Activated CD4-positive, alpha-beta T cell treated with anti-CD3 and anti-CD28 coated beads, Interleukin-2, amount 50 U/mL, for 1 hour (primary cell): ENCODE data around the gene METTL22.

Experiments used
- DNase-seq: peaks from one replicate; pipeline ENCODE4 v3.0.0-alpha.2; 2020

METTL22 gene

DNA sequence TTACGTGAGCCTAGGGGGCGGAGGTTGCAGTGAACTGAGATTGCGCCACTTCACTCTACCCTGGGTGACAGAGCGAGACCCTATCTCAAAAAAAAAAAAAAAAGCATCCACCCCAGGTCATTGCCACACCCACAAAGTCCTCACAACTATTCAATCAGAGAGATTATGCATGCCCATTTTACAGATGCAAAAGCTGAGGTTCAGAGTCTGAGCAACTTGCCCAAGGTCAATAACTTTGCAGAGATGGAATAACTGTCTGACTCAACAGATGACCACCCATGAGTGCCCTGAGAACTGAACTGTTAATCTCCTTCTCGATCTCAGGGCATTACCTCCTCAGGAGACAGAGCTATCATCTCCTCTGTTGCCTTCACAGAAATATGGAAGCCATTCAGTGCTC, 25.7 kb upstream of the METTL22 start:
- DNase-seq = no peak

DNA sequence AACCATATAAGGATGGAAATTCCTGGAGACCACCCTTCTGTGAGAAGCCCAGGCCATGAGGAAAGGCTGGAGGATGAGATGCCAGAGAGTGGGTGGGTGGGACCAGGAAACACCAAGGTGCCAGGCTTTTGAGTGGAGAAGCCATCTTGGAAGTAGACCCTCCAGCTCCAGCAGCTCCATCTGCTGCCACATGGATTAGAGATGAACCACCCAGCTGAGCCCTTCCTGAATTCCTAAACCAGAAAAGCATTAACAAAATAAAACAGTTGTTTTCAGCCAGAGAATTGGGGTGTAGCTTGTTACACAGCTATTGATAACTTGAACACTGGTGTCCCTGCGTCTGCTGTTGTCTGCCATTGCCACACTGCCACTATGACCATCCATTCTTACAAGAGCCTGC, 24.9 kb upstream of the METTL22 start:
- no peak for DNase-seq

DNA sequence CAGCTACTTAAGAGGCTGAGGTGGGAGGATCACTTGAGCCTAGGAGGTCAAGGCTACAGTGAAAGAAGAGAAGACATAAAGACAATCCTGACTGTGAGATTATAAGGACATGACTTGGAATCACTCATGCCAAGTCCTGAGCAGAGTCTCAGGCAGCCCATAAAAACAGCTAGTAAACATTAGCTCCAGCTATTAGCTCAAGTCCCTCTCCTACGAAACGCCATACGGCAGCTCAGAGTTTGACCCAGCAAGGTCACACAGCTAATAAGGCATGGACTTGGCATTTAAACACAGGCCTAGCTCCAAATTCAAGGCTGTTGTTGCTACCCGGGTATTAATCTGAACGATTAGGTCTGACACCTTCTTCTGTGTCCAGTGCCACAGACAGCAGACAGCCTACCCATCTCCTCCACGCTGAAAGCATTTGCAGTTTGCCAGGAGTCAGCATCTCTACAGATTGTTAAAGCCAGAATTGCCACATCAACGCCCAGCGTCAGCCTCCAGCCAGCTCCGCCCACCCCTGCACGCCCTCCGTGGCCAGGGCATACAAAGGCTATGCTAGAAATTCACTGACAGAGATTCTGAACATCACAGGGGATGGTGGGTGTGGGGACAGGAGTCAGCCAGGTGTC, 21.2 kb upstream of the METTL22 start:
- DNase-seq = no peak

DNA sequence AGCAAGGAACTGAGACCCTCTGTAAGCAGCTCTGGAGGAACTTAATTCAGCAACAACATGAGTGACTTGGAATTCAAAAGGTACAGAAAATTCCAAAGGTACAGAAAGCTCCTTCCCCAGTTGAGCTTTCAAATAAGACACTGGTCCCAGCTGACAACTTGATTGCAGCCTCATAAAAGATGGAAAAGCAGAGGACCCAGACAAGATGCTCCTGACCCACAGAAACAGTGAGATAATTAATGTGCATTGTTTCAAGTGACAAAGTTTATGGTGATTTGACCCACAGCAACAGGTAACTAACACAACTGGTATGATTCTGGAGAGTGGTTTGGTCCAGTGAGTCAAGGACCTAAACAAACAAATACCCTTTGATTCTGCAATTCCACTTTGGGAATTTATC, 15.9 kb upstream of the METTL22 start:
- no peak for DNase-seq

DNA sequence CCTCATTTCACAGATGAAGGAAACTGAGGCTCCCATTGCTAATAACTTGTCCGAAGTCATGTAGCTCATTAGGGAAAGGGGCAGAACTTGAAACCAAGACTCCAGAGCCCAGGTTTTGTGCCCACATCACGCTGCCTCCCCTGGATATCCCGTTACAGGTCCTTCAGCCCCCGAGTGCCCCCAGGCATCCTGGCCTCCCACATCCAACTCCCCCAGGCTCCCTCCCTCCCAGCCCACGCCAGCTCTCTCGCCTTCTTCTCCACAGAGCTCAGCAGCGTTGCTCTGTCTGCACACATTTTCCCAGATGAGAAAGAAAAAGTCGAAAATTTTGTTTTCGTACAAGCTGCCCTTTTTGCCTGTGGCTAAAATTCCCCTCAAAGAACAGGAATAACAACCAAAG, 14.3 kb upstream of the METTL22 start:
- DNase-seq = no peak

DNA sequence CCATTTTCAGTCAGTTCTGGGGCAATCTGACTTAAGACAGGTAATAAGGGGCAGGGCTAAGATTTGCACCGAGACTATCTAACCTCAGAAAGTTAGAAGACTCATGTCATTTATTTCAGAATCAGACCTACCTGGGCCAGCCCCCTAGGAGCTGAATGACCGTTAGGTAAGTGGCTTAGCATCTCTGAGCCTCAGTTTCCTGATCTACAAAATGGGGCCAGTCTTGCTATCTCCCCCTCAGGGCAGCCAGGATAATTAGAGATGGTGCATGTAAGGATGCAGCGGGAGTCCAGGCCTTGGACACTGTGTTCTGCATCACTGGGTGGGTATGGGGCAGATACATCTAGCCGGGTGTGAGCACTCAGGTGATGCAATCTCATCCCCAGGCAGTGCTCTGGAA, 10.4 kb upstream of the METTL22 start:
- no peak for DNase-seq

DNA sequence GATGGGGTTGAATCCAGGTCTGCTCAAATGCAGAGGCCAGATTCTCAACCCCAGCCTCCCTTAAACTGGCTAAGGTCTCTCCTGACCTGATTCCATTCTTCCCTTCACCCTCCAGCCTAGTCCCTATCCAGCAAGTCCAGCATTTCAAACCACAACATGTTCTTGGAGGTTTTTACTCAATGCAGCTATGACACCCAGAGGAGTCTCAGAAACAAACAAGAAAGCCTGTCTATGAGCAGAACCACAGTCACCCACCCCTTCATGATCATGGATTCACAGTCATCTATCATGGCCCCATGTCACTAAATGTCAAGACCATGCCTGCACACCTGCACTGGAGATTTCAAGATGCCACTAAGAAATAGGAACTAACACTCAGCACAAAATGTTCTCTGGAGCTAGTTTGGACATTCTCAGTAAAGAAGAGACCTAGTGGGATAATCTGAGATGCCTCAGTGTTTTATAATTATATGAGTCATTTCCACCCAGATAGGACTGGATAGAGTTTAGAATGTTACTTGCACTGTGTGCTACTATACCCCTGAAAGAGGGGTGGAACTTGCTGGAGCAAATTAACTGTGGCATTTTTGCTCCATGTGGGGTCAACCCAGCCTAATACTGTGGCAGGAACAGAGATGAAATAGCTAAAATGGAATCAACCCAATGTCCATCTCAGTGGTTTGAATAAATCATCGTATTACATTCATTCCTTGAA, 9.5 kb upstream of the METTL22 start:
- DNase-seq = no peak

DNA sequence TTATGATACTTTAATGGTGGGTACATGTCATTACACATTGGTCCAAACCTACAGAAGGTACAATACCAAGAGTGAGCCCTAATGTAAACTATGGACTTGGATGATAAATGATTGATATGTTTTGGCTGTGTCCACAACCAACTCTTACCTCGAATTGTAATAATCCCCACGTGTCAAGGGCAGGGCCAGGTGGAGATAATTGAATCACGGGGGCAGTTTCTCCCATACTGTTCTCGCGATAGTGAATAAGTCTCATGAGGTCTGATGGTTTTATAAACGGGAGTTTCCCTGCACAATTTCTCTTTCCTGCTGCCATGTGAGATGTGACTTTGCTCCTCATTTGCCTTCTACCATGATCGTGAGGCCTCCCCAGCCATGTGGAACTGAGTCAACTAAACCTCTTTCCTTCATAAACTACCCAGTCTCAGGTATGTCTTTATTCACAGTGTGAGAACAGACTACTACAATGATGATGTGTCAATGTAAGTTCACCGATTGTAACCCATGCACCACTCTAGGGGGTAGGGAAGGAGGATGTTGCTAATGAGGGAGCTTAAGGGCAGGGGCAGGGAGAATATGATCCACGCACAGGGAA, 7.0 kb upstream of the METTL22 start:
- DNase-seq = no peak

DNA sequence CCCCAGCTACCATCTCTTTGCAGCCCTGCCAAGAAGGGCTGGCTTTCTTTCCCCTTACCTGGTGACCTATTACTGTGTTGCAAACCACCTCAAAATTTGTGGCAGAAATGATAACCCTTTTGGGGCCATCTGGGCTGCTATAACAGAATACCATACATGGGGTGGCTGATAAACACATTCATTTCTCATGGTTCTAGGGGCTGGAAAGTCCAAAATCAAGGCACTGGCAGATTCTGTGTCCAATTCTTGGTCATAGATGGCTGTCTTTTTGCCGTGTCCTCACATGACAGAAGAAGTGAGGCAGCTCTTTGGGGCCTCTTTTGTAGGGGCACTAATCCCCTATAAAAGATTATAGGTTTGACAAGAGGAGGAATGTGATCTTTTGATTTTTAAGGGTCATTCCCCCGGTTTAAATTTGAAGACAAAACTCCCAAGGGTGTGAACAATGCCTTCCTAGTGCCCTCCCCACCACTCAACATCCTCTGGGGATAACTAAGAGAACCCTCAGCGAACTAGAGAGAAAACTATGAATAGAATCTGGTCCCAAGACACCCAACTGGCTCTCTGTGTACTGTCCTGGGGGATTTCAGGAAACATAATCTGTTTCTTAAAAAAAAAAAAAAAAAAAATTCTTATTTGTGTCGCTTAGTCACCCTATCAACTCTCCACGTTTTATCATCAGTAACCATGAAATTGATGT, 1.7 kb upstream of the METTL22 start:
- DNase-seq = no peak

DNA sequence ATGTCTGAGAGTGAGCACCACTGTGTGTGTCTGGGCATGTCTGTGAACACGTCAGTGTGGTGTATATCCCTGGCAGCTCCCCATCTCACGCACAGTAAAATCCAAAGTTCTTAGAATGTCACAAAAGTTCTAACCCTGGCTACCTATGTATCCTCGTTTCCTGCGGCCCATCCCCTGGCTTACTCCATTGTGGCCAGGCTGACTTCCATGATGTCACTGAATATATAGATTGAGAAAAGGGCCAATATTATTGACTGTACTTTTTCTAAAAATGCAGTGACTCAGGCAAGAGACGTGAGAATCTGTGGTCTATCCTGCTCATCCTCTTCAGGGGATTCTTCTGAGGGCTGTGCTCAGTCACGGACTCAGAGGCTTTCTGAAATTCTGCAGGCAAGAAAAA, 963 bp upstream of the METTL22 start:
- no peak for DNase-seq

DNA sequence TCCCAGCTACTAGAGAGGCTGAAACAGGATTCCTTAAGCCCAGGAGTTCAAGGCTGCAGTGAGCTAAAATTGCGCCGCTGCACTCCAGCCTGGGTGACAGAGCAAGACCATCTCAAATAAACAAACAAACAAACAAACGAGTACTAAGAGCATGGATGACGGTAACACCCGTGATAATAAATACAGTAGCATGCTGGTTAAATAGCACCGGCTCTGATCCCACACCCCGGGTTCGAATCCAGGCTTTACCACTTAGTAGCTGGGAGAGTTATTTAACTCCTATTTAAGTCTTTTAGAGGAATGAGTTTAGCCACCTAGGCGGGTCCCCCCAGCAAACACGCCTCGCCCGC, 301 bp upstream of the METTL22 start:
- DNase-seq = no peak

DNA sequence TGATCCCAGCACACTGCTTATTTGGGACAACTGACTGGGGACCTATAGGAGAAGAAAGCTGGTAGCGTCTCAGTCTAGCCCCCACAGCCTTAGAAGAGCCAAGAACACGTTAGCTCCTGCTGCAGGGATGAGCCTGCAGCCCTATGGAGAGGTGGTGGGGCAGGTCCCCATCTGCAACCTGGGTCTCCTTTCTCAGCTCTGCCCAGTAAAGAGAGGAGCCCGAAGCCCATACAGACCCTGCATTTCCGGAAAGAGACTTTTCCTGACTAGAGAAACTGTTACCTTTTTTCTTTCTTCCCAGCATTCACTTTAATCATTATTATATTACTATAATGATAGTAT, 788 bp downstream of the METTL22 start:
- DNase-seq = no peak

DNA sequence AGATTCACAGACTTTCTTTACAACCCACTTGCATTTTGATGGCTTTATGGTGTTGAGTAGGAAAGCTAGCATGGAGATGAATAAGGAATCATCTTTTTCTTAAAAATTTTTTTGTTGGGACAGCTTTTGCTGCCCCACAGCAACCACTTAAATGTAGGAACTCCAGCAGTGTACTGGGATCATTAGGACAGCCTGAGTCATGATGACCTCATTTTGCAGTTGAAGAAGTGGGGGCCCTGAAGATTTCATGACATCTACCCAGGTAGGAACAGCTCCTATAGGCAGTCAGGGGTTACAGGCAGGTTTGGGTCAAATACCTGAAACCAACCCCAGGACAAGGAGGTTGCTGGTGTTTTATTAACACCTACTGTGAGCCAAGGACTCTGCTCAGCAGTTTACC, 2.1 kb downstream of the METTL22 start:
- no peak for DNase-seq

DNA sequence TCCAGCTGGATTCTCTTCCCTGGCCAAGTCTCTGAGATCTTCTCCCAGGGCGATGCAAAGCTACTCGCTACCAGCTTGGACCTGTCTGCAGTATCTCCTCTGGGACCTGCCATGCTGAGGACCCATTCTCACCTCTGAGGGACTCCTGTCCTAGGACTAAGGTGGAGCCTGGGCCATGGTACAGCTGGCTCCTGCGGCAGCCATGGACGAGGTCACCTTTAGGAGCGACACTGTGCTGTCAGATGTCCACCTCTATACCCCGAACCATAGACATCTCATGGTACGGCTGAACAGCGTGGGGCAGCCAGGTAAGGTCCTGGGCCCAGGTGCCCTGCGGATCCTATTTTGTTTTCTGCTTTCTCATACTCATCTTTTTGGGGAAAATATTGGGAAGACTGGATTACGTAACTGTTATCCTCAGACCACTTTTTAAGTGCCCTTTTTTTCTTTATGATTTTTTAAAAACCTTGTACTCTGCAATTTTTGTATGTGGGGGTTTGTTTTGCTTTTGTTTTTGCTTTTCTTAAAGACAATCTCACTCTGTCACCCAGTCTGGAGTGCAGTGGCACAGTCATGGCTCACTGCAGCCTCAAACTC, 4.1 kb downstream of the METTL22 start:
- no peak for DNase-seq

DNA sequence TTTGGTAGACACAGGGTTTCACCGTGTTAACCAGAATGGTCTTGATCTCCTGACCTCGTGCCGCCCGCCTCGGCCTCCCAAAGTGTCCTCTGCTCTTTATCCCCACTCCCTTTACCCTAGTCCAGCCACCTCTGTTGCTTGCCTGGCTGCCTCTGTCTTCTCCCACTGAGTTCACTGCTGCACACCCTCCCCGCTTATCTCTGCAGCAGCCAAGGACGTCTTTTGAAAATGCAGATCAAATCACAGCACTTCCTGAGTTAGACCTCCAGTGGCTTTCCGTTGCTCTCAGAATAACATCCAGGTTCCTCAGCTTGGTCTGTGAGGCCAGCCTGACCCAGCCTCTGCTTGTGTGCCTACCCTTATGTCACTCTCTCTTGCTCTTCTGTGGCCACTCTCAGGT, 5.4 kb downstream of the METTL22 start:
- DNase-seq = no peak

DNA sequence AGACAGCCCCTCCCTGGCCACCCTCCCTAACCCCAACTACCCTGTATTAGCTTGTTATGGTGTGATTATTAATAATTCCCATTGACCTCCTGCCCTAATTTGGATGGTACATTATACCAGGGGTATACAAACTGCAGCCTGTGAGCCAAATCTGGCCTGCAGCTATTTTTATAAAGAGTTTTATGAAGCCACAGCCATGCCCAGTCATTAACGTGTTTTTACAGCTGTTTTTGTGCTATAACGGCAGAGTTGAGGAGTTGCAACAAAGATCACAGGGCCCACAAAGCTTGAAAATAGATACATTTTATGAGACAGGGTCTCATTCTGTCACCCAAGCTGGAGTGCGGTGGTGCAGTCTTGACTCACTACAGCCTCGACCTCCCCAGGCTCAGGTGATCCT, 6.0 kb downstream of the METTL22 start:
- no peak for DNase-seq

DNA sequence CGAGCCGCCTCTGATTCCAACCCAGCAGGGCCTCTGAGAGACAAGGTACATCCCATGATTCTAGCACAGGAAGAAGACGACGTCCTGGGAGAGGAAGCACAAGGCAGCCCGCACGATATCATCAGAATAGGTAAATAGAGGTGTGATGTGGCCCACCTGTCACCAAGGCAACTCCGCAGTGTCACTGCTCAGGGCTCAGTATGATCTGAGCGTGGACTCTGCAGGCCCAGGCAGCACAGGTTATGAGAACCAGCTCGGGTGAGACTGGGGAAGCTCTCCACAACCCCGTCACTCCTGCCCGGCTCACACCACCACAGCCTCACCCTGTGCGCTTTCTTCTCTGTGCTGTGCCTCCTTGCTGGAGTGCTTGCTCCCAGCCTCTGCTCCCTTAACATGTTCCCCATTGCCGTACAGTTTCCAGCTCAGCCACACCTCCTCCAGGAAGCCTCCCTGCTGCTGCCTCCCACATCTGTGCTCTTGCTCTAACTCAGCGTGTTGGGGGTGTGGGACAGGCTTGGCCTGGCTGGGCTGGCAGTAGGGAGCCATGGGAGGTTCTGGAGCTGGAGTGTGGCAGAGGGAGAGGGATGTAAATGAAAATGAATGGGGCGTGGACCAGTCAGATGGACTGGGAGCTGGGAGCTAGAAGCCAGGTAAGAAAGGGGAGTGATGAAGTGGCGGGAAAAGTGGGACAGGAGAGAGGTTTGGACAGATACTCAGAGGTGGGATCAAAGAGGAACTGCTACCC, 7.7 kb downstream of the METTL22 start:
- no peak for DNase-seq

DNA sequence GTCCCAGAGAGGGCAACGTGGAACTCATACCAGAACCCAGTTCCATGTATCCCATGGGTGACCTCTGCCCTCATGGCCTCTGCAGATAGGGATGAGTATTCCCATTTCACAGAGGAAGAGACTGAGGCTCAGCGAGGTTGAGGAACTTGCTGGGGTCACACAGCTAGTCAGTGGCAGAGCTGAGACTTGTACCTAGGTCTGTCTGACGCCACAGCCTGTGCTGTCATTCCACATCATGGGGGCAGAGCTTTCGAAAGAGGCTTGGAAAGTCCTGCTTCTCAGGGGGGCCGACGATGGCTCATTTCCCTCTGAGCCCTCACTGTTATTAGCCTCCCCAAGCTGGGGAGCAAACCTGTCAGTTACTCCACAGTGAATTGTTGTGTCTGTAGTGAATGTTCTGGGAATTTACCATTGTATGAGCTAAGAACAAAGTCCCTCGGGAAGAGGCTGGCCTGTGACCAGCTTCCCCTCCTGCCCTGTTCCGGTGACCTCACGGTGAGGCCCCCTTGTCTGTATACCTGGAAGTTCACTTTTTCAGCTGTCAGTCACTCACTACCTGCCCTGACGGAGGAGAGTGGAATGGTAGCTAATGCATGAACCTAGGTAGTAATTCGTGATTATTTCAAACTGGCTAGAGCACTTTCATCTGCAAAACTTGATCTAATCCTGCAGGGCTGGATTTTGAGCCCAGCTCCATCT, 8.9 kb downstream of the METTL22 start:
- no peak for DNase-seq

DNA sequence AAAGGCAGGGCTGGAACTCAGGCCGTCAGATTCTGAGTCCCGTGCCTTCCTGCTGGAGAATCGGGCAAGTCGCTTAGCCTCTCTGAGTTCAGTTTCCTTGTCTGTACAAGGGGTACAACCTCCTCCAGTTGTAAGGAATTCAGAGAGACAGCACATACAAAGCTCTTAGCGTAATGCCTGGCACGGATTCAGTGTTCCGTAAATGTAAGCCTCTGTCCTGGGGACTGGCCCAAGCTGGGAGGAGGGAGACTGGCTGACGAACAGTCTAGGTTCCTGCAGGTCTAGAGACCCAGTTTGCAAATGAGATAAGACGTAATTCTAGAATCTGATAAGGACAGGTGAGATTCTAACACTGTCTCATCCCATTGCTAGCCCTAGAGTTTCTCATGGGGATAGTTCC, 9.9 kb downstream of the METTL22 start:
- DNase-seq = no peak

DNA sequence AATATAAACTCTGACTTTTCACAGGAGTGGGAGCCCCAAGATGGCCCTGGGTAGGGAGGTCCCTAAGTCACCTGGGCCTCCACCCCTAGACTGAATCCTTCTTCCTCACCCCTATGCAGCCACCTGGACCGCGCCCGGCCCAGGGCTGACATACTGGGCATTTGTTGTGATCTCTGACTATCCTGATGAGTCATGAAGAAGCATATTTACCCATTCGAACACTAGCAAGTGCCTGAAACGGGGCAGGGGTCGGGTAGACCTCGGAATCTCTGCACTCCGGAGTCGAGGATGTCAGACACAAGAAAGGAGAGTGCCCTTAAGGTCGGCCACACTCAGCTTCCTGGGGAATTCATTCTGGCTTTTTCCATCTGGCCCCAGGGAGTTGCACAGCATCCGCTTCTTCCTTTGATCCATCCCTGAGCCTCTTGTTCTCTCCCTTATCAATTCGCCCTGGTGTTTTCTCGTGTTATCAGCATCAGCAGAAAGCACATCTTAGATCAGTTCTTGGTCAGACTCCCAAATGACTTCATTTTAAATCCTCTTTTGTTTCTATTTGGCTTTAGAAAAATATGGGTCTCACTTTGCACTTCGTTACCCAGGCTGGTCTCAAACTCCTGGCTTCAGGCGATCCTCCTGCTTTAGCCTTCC, 10.4 kb downstream of the METTL22 start:
- no peak for DNase-seq

DNA sequence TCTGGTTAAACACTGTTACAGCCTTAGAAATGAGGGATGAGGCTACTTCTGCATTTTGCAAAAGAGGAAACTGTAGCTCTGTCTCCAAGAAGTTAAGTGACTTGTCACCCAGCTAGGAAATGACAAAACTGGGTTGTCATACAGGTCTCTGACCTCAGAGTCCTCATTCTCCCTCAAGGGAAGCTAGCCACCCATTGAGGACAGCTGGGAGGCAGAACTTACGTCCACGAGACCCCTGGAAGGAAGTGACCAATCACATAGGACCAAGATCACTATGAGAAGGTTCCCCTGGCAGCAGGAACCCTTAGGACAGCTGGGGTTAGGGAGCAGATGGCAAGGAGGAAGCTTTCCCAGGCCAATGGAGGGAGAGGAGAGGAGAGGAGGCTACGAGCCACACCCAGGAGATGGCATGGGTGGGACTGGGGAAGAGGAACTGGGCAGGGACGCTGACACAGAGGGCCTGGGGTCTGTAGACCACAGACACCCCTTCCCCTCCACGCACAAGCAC, 11.2 kb downstream of the METTL22 start:
- DNase-seq = no peak
